GM12873 (cell line): ENCODE data around the gene WFDC13.

ENCODE experiments used
- TF ChIP-seq, protein P1 (sequence below): IDR thresholded peaks from 2 replicates; pipeline ENCODE4 v1.5.1; 2012; ENCODE audit warnings: low read depth, mild to moderate bottlenecking, moderate library complexity, low read length, control low read depth; ENCODE audit not compliant: insufficient read depth; ENCODE audit errors: missing control alignments

WFDC13 gene, protein sequence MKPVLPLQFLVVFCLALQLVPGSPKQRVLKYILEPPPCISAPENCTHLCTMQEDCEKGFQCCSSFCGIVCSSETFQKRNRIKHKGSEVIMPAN

DNA sequence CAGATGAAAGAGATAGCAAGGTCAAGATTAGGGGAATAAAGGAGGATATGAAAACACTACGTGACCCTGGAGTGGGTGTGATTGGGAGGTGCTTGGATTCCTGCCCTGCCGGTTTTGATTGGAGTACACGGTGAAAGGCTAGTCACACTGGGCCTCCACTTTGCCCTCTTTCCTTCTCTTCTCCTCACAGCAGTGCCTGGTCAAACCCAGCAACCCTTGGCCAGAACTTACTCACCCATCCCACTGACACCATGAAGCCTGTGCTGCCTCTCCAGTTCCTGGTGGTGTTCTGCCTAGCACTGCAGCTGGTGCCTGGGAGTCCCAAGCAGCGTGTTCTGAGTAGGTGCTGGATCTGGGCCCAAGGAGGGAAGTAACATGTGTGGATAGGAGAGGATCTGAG is at the start of gene WFDC13:
WFDC13 (plus strand) TSS at position 166 of the 400 bp plus-strand sequence; CDS start at position 252, 86 bp downstream.
- TF ChIP-seq, protein P1, sequence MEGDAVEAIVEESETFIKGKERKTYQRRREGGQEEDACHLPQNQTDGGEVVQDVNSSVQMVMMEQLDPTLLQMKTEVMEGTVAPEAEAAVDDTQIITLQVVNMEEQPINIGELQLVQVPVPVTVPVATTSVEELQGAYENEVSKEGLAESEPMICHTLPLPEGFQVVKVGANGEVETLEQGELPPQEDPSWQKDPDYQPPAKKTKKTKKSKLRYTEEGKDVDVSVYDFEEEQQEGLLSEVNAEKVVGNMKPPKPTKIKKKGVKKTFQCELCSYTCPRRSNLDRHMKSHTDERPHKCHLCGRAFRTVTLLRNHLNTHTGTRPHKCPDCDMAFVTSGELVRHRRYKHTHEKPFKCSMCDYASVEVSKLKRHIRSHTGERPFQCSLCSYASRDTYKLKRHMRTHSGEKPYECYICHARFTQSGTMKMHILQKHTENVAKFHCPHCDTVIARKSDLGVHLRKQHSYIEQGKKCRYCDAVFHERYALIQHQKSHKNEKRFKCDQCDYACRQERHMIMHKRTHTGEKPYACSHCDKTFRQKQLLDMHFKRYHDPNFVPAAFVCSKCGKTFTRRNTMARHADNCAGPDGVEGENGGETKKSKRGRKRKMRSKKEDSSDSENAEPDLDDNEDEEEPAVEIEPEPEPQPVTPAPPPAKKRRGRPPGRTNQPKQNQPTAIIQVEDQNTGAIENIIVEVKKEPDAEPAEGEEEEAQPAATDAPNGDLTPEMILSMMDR = no peak

DNA sequence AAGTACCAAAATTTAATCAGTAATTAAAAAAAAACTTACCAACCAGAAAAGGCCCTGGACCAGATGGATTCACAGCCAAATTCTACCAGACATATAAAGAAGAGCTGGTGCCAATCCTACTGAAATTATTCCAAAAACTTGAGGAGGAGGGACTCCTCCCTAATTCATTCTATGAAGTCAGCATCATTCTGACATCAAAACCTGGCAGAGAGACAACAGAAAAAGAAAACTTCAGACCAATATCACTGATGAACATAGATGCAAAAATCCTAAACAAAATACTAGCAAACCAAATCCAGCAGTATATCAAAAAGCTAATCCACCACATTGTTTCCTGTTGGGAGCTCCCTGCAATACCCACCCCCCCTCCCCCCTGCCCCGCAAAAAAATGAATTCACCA is 31.7 kb upstream of the WFDC13 start, which contains the start of gene WFDC11:
WFDC11 (minus strand) TSS at position 101 of the 400 bp plus-strand sequence. CDS start 19,639 bp downstream, outside the sequence.
- TF ChIP-seq, protein P1 = no peak

DNA sequence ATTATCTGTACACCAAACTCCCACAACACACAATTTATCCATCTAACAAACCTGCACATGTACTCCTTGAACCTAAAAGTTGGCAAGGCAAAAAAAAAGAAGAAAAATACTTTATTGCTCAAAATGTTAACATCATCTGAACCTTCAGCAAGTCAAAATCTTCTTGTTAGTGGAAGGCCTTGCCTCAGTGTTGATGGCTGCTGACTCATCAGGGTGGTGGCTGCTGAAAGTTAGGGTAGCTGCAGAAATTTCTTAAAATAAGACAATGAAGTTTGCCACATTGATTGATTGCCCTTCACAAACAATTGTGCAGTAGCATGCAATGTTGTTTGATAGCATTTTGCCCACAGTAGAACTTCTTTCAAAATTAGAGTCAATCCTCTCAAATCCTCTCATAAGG is 29.1 kb upstream of the WFDC13 start:
- TF ChIP-seq, protein P1 = no peak

DNA sequence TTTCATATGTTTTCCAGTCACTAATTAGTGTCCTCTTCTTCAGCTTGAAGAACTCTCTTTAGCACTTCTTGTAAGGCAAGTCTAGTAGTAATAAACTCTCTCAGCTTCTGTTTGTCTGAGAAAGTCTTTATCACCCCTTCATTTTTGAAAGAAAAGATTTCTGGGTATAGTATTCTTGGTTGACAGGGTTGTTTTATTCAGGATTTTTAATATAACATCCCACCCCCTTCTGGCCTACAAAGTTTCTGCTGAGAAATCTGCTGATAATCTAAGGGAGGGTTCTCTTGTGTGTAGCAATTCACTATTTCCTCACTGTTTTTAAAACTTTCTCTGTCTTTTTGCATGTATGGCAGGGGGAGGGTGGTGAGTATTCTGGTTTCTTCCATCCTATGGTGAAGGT is 22.2 kb upstream of the WFDC13 start:
- TF ChIP-seq, protein P1 = no peak

DNA sequence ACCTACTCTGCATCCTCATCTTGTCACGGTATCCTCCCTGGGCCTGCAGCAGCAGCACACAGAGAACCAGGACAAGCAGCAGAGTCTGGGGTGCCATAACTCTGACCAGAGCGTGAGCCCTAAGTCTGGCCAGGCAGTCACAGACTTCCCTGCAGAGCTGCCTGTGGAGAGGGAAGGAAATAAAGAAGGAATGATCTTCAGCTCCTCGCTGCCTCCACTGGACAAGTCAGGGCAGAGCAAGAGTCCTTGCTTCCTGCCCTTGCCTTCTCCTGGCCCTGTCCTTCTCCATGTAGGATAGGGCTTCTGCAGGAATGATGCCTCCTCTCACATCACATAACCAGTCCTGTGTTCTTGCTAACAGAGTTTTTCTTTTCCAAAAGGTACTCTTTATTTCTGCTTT is 15.9 kb upstream of the WFDC13 start:
- TF ChIP-seq, protein P1 = no peak

DNA sequence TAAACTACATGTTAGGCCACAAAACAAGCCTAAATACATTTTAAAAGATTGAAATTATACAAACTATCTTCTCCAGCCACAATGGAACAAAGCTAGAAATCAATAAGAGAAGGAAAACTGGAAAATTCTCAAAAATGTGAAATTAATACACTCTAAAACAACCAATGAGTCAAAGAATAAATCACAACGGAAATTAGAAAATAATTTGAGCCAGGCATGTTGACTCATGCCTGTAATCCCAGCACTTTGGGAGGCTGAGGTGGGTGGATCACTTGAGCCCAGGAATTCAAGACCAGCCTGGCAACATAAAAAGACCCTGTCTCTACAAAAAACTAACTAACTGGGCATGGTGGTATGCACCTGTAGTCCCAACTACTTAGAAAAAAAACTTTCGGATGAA is 6.3 kb upstream of the WFDC13 start:
- TF ChIP-seq, protein P1 = no peak

DNA sequence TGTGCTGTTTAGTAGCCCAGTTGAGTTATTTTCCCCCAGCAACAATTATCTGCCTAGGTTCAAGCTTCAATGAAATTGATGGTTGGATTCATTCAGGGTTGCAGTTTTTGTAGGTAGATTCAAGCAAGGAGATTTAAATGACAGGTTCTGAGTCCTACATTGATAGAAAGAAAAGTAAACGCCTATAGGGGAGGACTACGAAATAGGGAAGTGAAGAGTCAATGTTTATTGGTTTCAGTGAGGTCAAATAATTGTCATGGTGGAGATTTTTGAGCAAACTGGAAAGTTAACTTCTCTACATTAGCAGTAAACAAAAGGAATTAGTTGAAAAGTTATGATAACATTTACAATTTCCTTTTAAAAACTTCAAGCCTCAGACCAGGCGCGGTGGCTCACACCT is 734 bp upstream of the WFDC13 start:
- TF ChIP-seq, protein P1 = no peak
